Adrenal gland (tissue), 12 donors: ENCODE results near the gene FGF6. TPM values are rescaled to one million over a fixed set of nuclear protein-coding genes. Genes with fewer than 3 reads are reported as not detected.

ENCODE experiments used
- DNase-seq, 7 donors: peaks; one replicate each; pipeline ENCODE4 v3.0.0-alpha.2; 2019 to 2020
- H3K27ac ChIP-seq, 5 donors: fragments of 200-600 bp; sonication (generic) in 4 of 5; 1 replicate in 3 of 5; 2 replicates in 2 of 5; pipeline versions ENCODE4 v1.5.1 to v1.8.0; 2016 to 2020; ENCODE audit warnings: mild to moderate bottlenecking in 1 of 5
- H3K27me3 ChIP-seq: fragments of 200-600 bp; 2 replicates; pipeline ENCODE4 v1.8.0; 2021
- H3K36me3 ChIP-seq, 2 donors: fragments of 200-600 bp; replicated peaks in 1 of 2; 1 replicate in 1 of 2; 2 replicates in 1 of 2; pipeline versions ENCODE4 v1.5.1 to v1.8.0; 2018 to 2022
- H3K4me1 ChIP-seq, 2 donors: fragments of 200-600 bp; replicated peaks in 1 of 2; 1 replicate in 1 of 2; 2 replicates in 1 of 2; pipeline versions ENCODE4 v1.5.1 to v1.8.0; 2018 to 2021
- H3K4me3 ChIP-seq, 4 donors: fragments of 200-600 bp; sonication (generic) in 3 of 4; one replicate each; pipeline ENCODE4 v1.5.1; 2016 to 2018
- H3K9me3 ChIP-seq, 3 donors: fragments of 200-600 bp; sonication (generic) in 1 of 3; replicated peaks in 1 of 3; 1 replicate in 2 of 3; 2 replicates in 1 of 3; pipeline versions ENCODE4 v1.5.1 to v1.8.0; 2016 to 2021
- POLR2A ChIP-seq, 2 donors: fragments of 450-650 bp; IDR thresholded peaks; one replicate each; pipeline ENCODE4 v1.6.1; 2017; ENCODE audit warnings: antibody characterized with exemption in 2 of 2, mild to moderate bottlenecking in 2 of 2, moderate library complexity in 1 of 2
- WGBS, 4 donors: extraction: QIAGEN DNeasy Blood & Tissue Kit in 2 of 4; methylation state at CpG; one replicate each; pipeline versions ENCODE4 v1.1.5 to v1.1.7; 2013 to 2017; 5-methylcytosine and 5-hydroxymethylcytosine counted together
- intact Hi-C, 2 donors: fragments of 100-400 bp; cut with DNase I; formaldehyde crosslinking; loops; one replicate each; pipeline versions ENCODE4 v1.14.1 to v1.15.0; 2022 to 2023
- polyA plus RNA-seq, 3 donors: library from polyadenylated mRNA; stranded (reverse); fragments of 200-250 nt in 2 of 3; fragments of 350-450 nt in 1 of 3; fragmentation: Illumina TruSeq in 1 of 3; extraction: RNeasy Lipid Tissue Mini Kit (QIAGEN cat#74804) in 1 of 3; gene quantifications; one replicate each; pipeline ENCODE4 v1.2.3, GENCODE V29; 2013 to 2014
- total RNA-seq, 9 donors: library from RNA; depleted of rRNA in 4 of 9; stranded (reverse); fragments of >200 nt in 4 of 9; fragments of 120-200 nt in 1 of 9; fragmentation: NEBNext Ultra II Directional in 1 of 9; extraction: Animal tissue kit (Norgen Biotek cat#: 25700) in 1 of 9; gene quantifications; one replicate each; pipeline versions ENCODE4 v1.1.0 to v1.2.4, GENCODE V29; 2013 to 2023
- TF ChIP-seq, protein P1 (sequence below), 6 experiments: fragments of 450-650 bp in 4 of 6; fragments of 200-600 bp in 2 of 6; sonication (generic) in 1 of 6; IDR thresholded peaks; 1 replicate in 5 of 6; 2 replicates in 1 of 6; pipeline versions ENCODE4 v1.5.1 to v1.8.0; 2016 to 2021; ENCODE audit warnings: antibody characterized with exemption in 6 of 6, mild to moderate bottlenecking in 2 of 6, moderate library complexity in 1 of 6
- donor health status: healthy with polysubstance abuse.
- donor health status: Bipolar disorder and iron deficiency.
- donor health status: DM: yes; HTN: yes; CAD: no.
- donor health status: DM: no; HTN: no; CAD: no.
- donor health status: DM: no; HTN: no; CAD: no.
- donor health status: DM: yes; HTN: yes; CAD: no.

FGF6 gene
- total and polyA plus RNA-seq, 12 donors = not detected

DNA sequence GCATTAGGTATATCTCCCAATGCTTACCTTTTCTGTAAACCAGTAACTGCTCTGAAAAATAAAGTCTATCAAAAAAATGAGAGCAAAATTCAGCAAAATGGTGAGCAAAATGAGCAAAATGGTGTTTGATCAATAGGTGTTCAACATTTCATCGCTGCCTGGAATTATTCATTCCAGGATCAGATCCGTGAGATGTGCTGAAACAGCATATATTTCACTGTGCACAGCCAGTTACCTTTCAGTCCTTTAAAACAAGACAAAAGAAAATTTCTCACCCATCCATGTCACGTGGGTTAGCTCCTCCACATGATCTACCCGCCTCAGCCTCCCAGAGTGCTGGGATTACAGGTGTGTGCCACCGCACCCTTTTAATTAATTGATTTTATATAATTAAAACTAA lies 58.0 kb downstream of the FGF6 start:
- no peak overlapping the region for H3K4me3 ChIP-seq
- H3K27ac ChIP-seq = no peak overlapping the region
- WGBS, 4 donors = 75 to 86% (median 80%) methylated on average over 5 of the region's 5 CpGs
- intact Hi-C loops = no loop called here
- TF ChIP-seq, protein P1, sequence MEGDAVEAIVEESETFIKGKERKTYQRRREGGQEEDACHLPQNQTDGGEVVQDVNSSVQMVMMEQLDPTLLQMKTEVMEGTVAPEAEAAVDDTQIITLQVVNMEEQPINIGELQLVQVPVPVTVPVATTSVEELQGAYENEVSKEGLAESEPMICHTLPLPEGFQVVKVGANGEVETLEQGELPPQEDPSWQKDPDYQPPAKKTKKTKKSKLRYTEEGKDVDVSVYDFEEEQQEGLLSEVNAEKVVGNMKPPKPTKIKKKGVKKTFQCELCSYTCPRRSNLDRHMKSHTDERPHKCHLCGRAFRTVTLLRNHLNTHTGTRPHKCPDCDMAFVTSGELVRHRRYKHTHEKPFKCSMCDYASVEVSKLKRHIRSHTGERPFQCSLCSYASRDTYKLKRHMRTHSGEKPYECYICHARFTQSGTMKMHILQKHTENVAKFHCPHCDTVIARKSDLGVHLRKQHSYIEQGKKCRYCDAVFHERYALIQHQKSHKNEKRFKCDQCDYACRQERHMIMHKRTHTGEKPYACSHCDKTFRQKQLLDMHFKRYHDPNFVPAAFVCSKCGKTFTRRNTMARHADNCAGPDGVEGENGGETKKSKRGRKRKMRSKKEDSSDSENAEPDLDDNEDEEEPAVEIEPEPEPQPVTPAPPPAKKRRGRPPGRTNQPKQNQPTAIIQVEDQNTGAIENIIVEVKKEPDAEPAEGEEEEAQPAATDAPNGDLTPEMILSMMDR (IDR thresholded peaks at IDR 0.05) = no peak
- no peak for TF ChIP-seq POLR2A (IDR thresholded peaks at IDR 0.05)
- H3K4me1 ChIP-seq = no peaks in the 10 kb centered on the region
- DNase-seq = no peak
- H3K36me3 ChIP-seq = no peaks in the 10 kb centered on the region
- no peaks in the 10 kb centered on the region for H3K27me3 ChIP-seq
- H3K9me3 ChIP-seq = no peaks in the 10 kb centered on the region

DNA sequence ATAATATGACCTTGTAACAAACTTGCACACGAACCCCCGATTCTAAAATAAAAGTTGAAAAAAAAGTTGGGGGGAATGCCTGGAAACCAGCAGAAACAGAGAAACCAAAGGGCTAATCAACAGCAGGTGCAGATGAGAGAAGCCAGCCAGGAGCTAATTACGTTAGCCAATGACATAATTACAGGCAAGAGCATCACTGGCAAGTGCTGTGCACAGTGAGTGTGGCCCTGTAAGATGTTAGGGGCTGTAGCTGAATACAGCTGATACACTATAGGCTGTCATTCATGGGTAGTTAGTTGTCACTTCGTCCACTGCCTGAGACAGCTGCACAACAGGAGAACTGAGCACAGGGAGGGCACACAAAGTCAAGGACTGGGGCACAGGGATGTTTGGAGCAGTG lies 58.8 kb downstream of the FGF6 start:
- no peak overlapping the region for H3K4me3 ChIP-seq
- H3K27me3 ChIP-seq = no peaks in the 10 kb centered on the region
- intact Hi-C loops = no loop called here
- no peak for TF ChIP-seq POLR2A (IDR thresholded peaks at IDR 0.05)
- no peaks in the 10 kb centered on the region for H3K9me3 ChIP-seq
- 63 to 75% (median 70%) methylated on average over 4 of the region's 4 CpGs for WGBS, 4 donors
- no peaks in the 10 kb centered on the region for H3K36me3 ChIP-seq
- no peak overlapping the region for H3K27ac ChIP-seq
- H3K4me1 ChIP-seq = no peaks in the 10 kb centered on the region
- no peak for DNase-seq

Other genes starting within 250 kb of the FGF6 start
- gene CCND2, start 172.1 kb downstream of the FGF6 start, total RNA-seq = 100 to 1,000 TPM; 213 to 428 (median 264) TPM
- gene CCND2, start 172.1 kb downstream of the FGF6 start, polyA plus RNA-seq = 10 to 100 TPM; 28.4 to 53.9 (median 47.4) TPM
- gene TIGAR, start 124.6 kb downstream of the FGF6 start, total RNA-seq = 10 to 100 TPM in 5 of 9 donors, 1 to 10 TPM in 4; 2.5 to 20.5 (median 10.7) TPM
- gene TIGAR, start 124.6 kb downstream of the FGF6 start, polyA plus RNA-seq = 10 to 100 TPM in 1 of 3 donors, 1 to 10 TPM in 2; 2.5 to 28.2 (median 5.1) TPM
- under 1 TPM in 1 of 9 donors, not detected in 8; 0.58 TPM for gene FGF23, start 66.1 kb downstream of the FGF6 start, total RNA-seq
- gene FGF23, start 66.1 kb downstream of the FGF6 start, polyA plus RNA-seq = under 1 TPM in 1 of 3 donors, not detected in 2; 0.13 TPM
- 10 to 100 TPM in 1 of 9 donors, 1 to 10 TPM in 6, under 1 TPM in 1, not detected in 1; 0.55 to 12.1 (median 2.3) TPM for gene RAD51AP1, start 93.1 kb upstream of the FGF6 start, total RNA-seq
- 1 to 10 TPM in 2 of 3 donors, under 1 TPM in 1; 0.57 to 3.2 (median 1.1) TPM for gene RAD51AP1, start 93.1 kb upstream of the FGF6 start, polyA plus RNA-seq
- 10 to 100 TPM; 24.2 to 83.1 (median 39.1) TPM for gene DYRK4, start 116.4 kb upstream of the FGF6 start, total RNA-seq
- 100 to 1,000 TPM in 2 of 3 donors, 10 to 100 TPM in 1; 59.7 to 123 (median 120) TPM for gene DYRK4, start 116.4 kb upstream of the FGF6 start, polyA plus RNA-seq
- 1 to 10 TPM; 1.3 to 7.4 (median 3.1) TPM for gene AKAP3, start 203.2 kb upstream of the FGF6 start, total RNA-seq
- 1 to 10 TPM in 2 of 3 donors, under 1 TPM in 1; 0.40 to 2.1 (median 1.5) TPM for gene AKAP3, start 203.2 kb upstream of the FGF6 start, polyA plus RNA-seq
- gene NDUFA9, start 203.3 kb upstream of the FGF6 start, total RNA-seq = 100 to 1,000 TPM in 1 of 9 donors, 10 to 100 TPM in 8; 33.3 to 145 (median 81.4) TPM
- 100 to 1,000 TPM in 1 of 3 donors, 10 to 100 TPM in 2; 52.9 to 103 (median 94.4) TPM for gene NDUFA9, start 203.3 kb upstream of the FGF6 start, polyA plus RNA-seq